GM13977 (cell line): ENCODE results near the gene SVOPL.
A peak's percentile ranks its signal among the peaks of the same experiment; 100 is the strongest.

Experiments
- DNase-seq: peaks from one replicate; pipeline ENCODE4 v3.0.0; 2012; ENCODE audit warnings: low spot score
- CTCF ChIP-seq: IDR thresholded peaks from 2 replicates; pipeline ENCODE4 v1.5.1; 2012; ENCODE audit warnings: mild to moderate bottlenecking, control low read depth; ENCODE audit not compliant: insufficient read depth; ENCODE audit errors: extremely low read depth, missing control alignments
- in situ Hi-C: fragments of 300-500 bp; cut with MboI; formaldehyde crosslinking; loops from one replicate; pipeline ENCODE4 v1.12.0; 2022; ENCODE audit warnings: low sequenced_read_pairs, low pct_unique_long_range_greater_than_20kb, mixed read lengths, inconsistent platforms; ENCODE audit not compliant: unreplicated experiment

Gene SVOPL

GRCh38 chr7:138618933-138619332, 82.2 kb downstream of the SVOPL start:
- no peak for DNase-seq
- TF ChIP-seq CTCF, result no peak
- in situ Hi-C loops, result no loop called here

GRCh38 chr7:138618506-138618905, 82.7 kb downstream of the SVOPL start:
- no peak for TF ChIP-seq CTCF
- in situ Hi-C loops, result no loop called here
- DNase-seq, result no peak

GRCh38 chr7:138616085-138616484, 85.1 kb downstream of the SVOPL start:
- no peak for DNase-seq
- TF ChIP-seq CTCF, result no peak
- in situ Hi-C loops, result no loop called here

- TF ChIP-seq CTCF, result no peak
- in situ Hi-C loops, result no loop called here
Measured at GRCh38 chr7:138613630-138614029, 87.5 kb downstream of the SVOPL start.

GRCh38 chr7:138610671-138611170, 90.4 kb downstream of the SVOPL start:
- in situ Hi-C loops, result no loop called here
- no peak for DNase-seq
- no peak for TF ChIP-seq CTCF

More at GRCh38 chr7:138613630-138614029, 87.5 kb downstream of the SVOPL start:
- no peak for DNase-seq

GRCh38 chr7:138608275-138608674, 92.9 kb downstream of the SVOPL start:
- no peak for TF ChIP-seq CTCF
- peak; percentile 26 for DNase-seq
- in situ Hi-C loops, result no loop called here
